HG03280 (cell line): ENCODE measurements around the gene INPP5B.
"Not testable (repeated sequence)": the region's sequence is repeated elsewhere in the genome, so short reads cannot be mapped to it uniquely, and the experiment has no call there.

Source experiments
- ATAC-seq: cut with Tn5 transposase; IDR thresholded peaks from one replicate; pipeline ENCODE4 v1.9.1; 2021; ENCODE audit warnings: mild to moderate bottlenecking, moderate library complexity; ENCODE audit not compliant: unreplicated experiment

The INPP5B gene

GRCh38 chr1:37948841-37949240 lies 2.0 kb upstream of the INPP5B start:
- no peak for ATAC-seq

- ATAC-seq, result no peak
Observed at GRCh38 chr1:37948166-37948565, 1.3 kb upstream of the INPP5B start.

- no peak for ATAC-seq
Observed at GRCh38 chr1:37947364-37947763, 511 bp upstream of the INPP5B start.

- ATAC-seq, result peak; percentile 9
Observed at GRCh38 chr1:37945743-37946702, 830 bp downstream of the INPP5B start.

- ATAC-seq, result no peak
Observed at GRCh38 chr1:37945251-37945650, 1.6 kb downstream of the INPP5B start.

- ATAC-seq, result no peak
Observed at GRCh38 chr1:37944816-37945215, 2.0 kb downstream of the INPP5B start.

GRCh38 chr1:37944086-37944763 lies 2.6 kb downstream of the INPP5B start:
- ATAC-seq, result no peak

GRCh38 chr1:37940299-37940947 lies 6.4 kb downstream of the INPP5B start:
- no peak for ATAC-seq

GRCh38 chr1:37936760-37937159 lies 10.1 kb downstream of the INPP5B start:
- ATAC-seq, result not testable (repeated sequence)

- no peak for ATAC-seq
Observed at GRCh38 chr1:37932759-37933158, 14.1 kb downstream of the INPP5B start.

GRCh38 chr1:37931361-37932158 lies 15.3 kb downstream of the INPP5B start:
- ATAC-seq, result peak; percentile 94

- ATAC-seq, result no peak
Observed at GRCh38 chr1:37931102-37931360, 15.8 kb downstream of the INPP5B start.

GRCh38 chr1:37930246-37931101 lies 16.4 kb downstream of the INPP5B start:
- no peak for ATAC-seq

GRCh38 chr1:37926038-37926924 lies 20.6 kb downstream of the INPP5B start:
- ATAC-seq, result no peak

- no peak for ATAC-seq
Observed at GRCh38 chr1:37925316-37925715, 21.5 kb downstream of the INPP5B start.

- ATAC-seq, result no peak
Observed at GRCh38 chr1:37923551-37923889, 23.3 kb downstream of the INPP5B start.

GRCh38 chr1:37922767-37923550 lies 23.9 kb downstream of the INPP5B start:
- no peak for ATAC-seq

- no peak for ATAC-seq
Observed at GRCh38 chr1:37919277-37919676, 27.6 kb downstream of the INPP5B start.
